Measurements from ENCODE around the gene SMARCB1.

SMARCB1 gene

GRCh38 chr22:23780146-23780748, 6.5 kb upstream of the SMARCB1 start:
- DNase-seq (ENCODE audit: low read depth in 4 of 4, low spot score in 1 of 4) = no peak

GRCh38 chr22:23781065-23781464, 5.7 kb upstream of the SMARCB1 start:
- DNase-seq (ENCODE audit: low read depth in 4 of 4, low spot score in 1 of 4) = no peak

- DNase-seq (ENCODE audit: low read depth in 4 of 4, low spot score in 1 of 4) = no peak
These were observed 5.1 kb upstream of the SMARCB1 start for GRCh38 chr22:23781511-23782183.

- DNase-seq (ENCODE audit: low read depth in 4 of 4, low spot score in 1 of 4) = no peak
These were observed 4.5 kb upstream of the SMARCB1 start for GRCh38 chr22:23782252-23782651.

- DNase-seq (ENCODE audit: low read depth in 4 of 4, low spot score in 1 of 4) = no peak
These were observed 4.1 kb upstream of the SMARCB1 start for GRCh38 chr22:23782703-23783102.

DNA sequence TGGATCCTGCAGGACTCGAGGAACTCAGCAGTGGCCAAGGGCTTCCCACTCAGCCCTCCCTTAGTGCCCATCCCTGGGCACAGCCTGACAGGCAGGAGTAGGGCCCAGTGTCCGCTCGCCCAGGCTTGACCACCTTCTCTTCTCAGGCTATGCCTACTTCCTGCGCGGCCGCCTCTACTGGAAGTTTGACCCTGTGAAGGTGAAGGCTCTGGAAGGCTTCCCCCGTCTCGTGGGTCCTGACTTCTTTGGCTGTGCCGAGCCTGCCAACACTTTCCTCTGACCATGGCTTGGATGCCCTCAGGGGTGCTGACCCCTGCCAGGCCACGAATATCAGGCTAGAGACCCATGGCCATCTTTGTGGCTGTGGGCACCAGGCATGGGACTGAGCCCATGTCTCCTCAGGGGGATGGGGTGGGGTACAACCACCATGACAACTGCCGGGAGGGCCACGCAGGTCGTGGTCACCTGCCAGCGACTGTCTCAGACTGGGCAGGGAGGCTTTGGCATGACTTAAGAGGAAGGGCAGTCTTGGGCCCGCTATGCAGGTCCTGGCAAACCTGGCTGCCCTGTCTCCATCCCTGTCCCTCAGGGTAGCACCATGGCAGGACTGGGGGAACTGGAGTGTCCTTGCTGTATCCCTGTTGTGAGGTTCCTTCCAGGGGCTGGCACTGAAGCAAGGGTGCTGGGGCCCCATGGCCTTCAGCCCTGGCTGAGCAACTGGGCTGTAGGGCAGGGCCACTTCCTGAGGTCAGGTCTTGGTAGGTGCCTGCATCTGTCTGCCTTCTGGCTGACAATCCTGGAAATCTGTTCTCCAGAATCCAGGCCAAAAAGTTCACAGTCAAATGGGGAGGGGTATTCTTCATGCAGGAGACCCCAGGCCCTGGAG, 3.3 kb upstream of the SMARCB1 start:
- no peak for DNase-seq (ENCODE audit: low read depth in 4 of 4, low spot score in 1 of 4)

GRCh38 chr22:23784215-23784732, 2.5 kb upstream of the SMARCB1 start:
- no peak for DNase-seq (ENCODE audit: low read depth in 4 of 4, low spot score in 1 of 4)

GRCh38 chr22:23786261-23786710, 480 bp upstream of the SMARCB1 start:
- DNase-seq (ENCODE audit: low read depth in 4 of 4, low spot score in 1 of 4) = no peak

DNA sequence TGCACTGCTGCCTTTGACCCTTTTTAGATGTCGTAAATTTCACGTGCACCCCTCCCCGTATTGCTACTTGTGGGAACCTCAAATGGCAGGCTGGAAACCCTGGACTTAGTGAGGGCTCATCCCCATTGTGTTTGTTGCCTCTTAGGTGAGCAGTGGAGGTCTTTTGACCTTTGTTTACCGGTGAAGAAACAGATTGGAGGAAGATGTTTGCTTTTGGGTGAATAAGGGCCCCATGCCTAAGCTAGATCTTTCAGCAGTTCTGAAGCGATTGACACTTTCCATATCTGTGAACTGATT, 782 bp downstream of the SMARCB1 start:
- no peak for DNase-seq (ENCODE audit: low read depth in 4 of 4, low spot score in 1 of 4)

DNA sequence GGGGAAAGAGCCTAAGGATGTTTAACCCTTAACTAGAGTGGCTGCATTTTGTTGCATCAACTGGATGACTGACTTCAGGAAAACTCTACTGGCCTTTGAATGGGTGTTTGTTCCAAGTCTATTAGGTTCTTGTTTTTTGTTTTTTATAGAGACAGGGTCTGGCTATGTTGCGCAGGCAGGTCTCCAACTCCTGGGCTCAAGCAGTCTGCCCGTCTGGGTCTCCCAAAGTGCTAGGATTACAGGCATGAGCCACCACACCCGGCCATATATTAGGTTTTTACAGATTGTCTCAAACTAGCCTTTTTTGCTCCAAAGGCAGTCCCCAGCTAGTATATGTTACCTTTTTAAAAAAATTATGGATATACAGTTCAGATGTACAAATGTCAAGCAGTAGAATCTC, 1.1 kb downstream of the SMARCB1 start:
- no peak for DNase-seq (ENCODE audit: low read depth in 4 of 4, low spot score in 1 of 4)

DNA sequence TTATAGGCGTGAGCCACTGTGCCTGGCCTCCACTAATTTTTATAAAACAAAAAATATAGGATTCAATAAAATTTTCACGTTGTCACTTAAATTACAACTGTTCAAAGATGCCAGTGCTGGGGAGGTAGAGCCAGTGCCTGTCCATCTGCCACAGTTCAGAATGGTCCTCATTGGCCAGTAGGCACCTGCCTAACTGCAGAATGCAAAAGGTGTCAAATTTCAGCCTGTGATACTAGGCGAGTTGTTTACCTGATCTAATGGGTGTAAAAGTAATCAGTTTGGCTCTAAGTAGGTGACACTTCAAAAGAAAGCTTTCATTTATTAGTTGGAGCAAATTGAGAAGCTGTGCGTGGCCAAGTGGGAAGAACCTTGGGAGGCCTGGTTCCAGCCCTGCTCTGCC, 2.4 kb downstream of the SMARCB1 start:
- no peak for DNase-seq (ENCODE audit: low read depth in 4 of 4, low spot score in 1 of 4)

DNA sequence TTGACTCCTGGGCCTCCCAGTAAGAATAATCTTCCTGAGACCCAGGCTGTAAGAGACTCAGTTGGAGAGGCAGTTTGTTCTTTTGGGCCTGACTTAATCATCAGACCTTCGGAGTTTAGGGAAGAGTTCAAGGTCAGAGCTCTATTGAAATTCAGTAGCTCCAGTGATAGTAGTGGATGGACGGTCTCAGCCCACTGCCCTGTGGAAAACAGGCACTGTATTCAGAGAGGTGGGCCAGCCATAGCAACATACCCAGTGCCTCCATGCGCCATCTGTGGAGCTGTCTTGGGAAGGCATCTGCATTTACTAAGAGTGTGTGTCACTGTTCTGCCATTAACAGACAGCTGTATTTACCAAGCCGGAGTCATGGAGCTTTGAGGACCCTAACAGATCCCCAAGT, 2.9 kb downstream of the SMARCB1 start:
- no peak for DNase-seq (ENCODE audit: low read depth in 4 of 4, low spot score in 1 of 4)

DNA sequence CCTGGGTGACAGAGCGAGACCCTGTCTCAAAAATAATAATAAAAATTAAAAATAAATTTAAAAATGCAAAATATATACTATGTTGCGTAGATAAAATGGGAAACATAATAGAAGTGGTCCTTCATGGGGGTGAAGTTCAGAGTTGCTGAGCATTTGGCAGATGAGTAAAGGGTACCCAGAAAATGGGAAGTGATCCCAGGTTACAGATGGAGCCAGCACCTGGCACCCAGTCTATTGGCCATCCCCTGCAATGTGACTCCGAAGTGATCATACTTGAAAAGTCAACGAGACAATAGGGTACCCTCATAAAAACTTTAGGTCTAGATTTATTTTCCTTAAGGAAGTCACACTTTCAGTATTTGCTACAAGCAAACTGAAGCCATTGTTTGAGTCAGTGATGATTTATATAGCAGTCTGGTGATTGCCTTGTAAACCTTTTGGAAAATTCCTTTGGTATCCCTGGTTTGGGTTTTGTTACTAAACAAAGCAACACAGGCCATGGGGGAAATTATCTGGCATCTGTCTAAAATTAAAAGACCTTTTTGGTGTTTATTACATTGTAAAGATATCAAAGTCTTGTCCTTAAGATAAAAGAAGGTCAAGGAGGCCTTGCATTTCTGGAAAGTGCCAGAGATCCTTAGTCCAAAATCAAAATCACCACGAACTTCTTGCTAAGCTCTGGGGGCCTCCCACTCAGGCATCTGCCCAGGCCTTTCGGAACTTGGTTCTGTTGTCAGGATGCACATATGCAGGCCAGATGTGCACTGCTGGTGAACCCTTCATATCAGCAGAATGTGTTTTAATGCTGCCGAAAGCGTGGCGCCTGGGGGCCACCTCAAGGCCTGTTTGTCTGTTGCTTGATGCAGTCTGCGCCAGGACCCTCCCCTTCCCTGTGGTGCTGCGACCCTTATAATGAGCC, 4.3 kb downstream of the SMARCB1 start:
- no peak for DNase-seq (ENCODE audit: low read depth in 4 of 4, low spot score in 1 of 4)

DNA sequence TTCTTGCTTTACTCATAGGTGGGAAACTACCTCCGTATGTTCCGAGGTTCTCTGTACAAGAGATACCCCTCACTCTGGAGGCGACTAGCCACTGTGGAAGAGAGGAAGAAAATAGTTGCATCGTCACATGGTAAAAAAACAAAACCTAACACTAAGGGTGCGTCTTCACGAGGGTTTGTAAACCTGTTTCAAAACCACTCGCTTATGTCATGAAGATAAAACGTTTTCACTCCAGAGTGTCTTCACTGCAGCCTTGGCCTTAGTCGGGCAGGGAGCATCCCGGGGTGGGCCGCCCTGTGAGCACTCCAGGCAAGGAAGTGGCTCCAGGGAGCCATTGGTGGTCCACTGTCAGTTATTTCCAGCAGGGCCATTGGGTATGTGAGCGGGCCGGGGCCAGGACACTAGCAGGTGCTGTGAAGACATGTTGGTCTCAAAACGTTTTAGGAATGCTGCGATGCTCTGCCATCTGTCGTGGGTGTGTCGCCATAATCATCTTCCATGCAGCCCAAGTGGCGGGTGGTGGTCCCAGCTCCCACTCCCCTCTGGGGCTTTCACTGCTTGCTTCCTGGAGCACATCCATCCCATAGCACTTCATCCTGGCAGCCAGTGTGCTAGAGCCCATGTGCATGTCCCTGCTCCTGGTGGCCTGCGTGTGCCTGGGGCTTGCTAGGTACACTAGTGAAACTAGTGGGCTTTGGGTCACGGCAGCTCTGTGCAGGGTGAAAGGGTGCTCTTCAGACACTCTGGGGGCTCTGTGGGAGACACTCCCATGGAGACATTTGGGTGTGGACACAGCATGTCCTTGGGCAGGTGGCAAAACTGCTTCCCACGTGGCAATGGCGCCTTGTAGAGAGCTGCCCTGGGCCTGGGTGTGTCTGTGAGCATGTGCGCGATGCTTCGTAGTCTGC, 5.2 kb downstream of the SMARCB1 start:
- DNase-seq (ENCODE audit: low read depth in 4 of 4, low spot score in 1 of 4) = no peak

- no peak for DNase-seq (ENCODE audit: low read depth in 4 of 4, low spot score in 1 of 4)
These were observed 6.6 kb downstream of the SMARCB1 start for GRCh38 chr22:23793326-23793725.

DNA sequence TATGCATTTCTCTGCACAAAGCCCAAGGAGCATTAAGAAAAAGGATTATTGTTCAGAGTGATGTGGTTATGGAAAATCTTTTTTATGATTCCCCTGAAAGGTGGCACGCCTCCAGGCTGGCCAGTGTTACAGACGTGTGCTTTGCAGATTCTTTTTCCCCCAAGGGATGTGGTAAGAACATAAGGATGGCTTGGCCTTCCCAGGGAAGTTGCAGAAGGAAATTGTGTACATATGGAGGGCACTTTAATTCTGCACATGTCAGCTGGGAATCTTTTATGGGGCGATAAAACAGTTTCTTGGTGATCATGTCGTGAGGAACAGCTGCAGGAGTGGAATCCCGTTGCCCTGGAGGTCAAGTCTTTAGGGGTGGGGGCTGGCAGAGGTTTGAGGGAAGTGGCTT, 9.7 kb downstream of the SMARCB1 start:
- no peak for DNase-seq (ENCODE audit: low read depth in 4 of 4, low spot score in 1 of 4)

- DNase-seq (ENCODE audit: low read depth in 4 of 4, low spot score in 1 of 4) = no peak
These were observed 13.8 kb downstream of the SMARCB1 start for GRCh38 chr22:23800297-23801237.

- no peak for DNase-seq (ENCODE audit: low read depth in 4 of 4, low spot score in 1 of 4)
These were observed 14.6 kb downstream of the SMARCB1 start for GRCh38 chr22:23801238-23801821.
